ENCODE measurements around the gene PLPP4.

- TF ChIP-seq POLR2AphosphoS5 (IDR thresholded peaks at IDR 0.05) (no peak), CTCF (IDR thresholded peaks at IDR 0.05; ENCODE audit: poor library complexity, severe bottlenecking) (no peak)
Observed at GRCh38 chr10:120562956-120563355, 105.9 kb downstream of the PLPP4 start.

Measured in neural cell (in vitro differentiated cells).